ENCODE results near the gene VPS51. TPM values are rescaled to one million over a fixed set of nuclear protein-coding genes. Genes with fewer than 3 reads are reported as not detected.

VPS51 gene
- total and polyA plus RNA-seq, 2 of the 13 experiments (the other 11 are each of a cell fraction or from before 2014, with no cell fraction given): 76.3 to 90.6 TPM

DNA sequence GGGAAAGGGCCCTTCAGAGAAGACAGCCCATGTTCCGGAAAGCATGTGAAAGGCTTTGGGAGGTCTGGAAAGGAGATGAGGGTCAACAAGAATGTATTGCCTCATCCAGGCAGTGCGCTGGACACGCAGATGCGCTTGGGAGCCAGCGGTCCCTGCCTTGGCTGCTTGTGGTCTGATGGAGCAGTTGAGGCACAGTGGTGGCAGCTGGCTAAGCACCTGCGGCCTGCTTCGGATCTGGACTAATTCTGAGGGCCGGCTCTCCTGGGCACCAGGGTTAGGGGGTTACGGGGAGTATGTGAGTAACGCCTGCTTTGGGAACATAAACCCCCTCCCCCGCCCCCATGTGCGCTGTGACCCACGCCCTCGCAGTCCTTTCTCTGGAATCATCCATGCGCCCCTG is 11.1 kb downstream of the VPS51 start:
- H3K4me2 ChIP-seq (ENCODE audit: low read depth, low read length): no peak overlapping the region
- DNase-seq (ENCODE audit: low spot score) (no peak), FAIRE-seq (no peak), ATAC-seq (no peak)
- no peaks in the 10 kb centered on the region for H3K27me3 ChIP-seq (ENCODE audit: control insufficient read depth in 1 of 2, insufficient read depth in 2 of 2, low read length in 2 of 2)
- ChIA-PET POLR2A (no interaction called here), CTCF (ENCODE audit: low intra/inter-chr PET ratio, low total read pairs) (no interaction called here)
- WGBS (ENCODE audit: low lambda C conversion rate): 100% methylated on average over 6 of the region's 15 CpGs
- TF ChIP-seq MEIS1 (CRISPR knock-in tag; IDR thresholded peaks at IDR 0.05; ENCODE audit: borderline replicate concordance): no peak
- no peak for TF ChIP-seq ARNTL (CRISPR knock-in tag; IDR thresholded peaks at IDR 0.05)
- TF ChIP-seq ZBTB20 (CRISPR knock-in tag; IDR thresholded peaks at IDR 0.05; ENCODE audit: borderline replicate concordance, low read depth): no peak
- TF ChIP-seq ZNF350 (CRISPR knock-in tag; IDR thresholded peaks at IDR 0.05; ENCODE audit: borderline replicate concordance, low read depth): no peak
- no peak for TF ChIP-seq ZNF746 (CRISPR knock-in tag; IDR thresholded peaks at IDR 0.05)
- TF ChIP-seq KLF13 (CRISPR knock-in tag; IDR thresholded peaks at IDR 0.05): no peak
- no peak for TF ChIP-seq GABPB1 (CRISPR knock-in tag; IDR thresholded peaks at IDR 0.05)
- TF ChIP-seq TSC22D2 (CRISPR knock-in tag; IDR thresholded peaks at IDR 0.05; ENCODE audit: borderline replicate concordance): no peak
- TF ChIP-seq FOXO1 (CRISPR knock-in tag; IDR thresholded peaks at IDR 0.05): no peak
- TF ChIP-seq ZNF766 (CRISPR knock-in tag; IDR thresholded peaks at IDR 0.05; ENCODE audit: borderline replicate concordance): no peak
- no peak for TF ChIP-seq HOXD1 (CRISPR knock-in tag; IDR thresholded peaks at IDR 0.05)
- TF ChIP-seq ZNF788 (CRISPR knock-in tag; IDR thresholded peaks at IDR 0.05; ENCODE audit: borderline replicate concordance): no peak
- no peak for TF ChIP-seq ZNF879 (CRISPR knock-in tag; IDR thresholded peaks at IDR 0.05)
- TF ChIP-seq ZNF317 (CRISPR knock-in tag; IDR thresholded peaks at IDR 0.05): no peak
- intact Hi-C loops (cut with micrococcal nuclease; ENCODE audit: unreplicated experiment): no loop called here
- H3K9ac ChIP-seq (ENCODE audit: insufficient read depth, low read depth, low read length): no peak overlapping the region
- H3K4me1 ChIP-seq (ENCODE audit: insufficient read depth, low read length): peaks cover 12% of the 10 kb centered on the region
- in situ Hi-C loops (cut with HindIII; ENCODE audit: extremely low pct_ligation_motif_present, low pct_unique_long_range_greater_than_20kb): no loop called here
- H3K27ac ChIP-seq (ENCODE audit: extremely low read length, insufficient read depth, low read length): no peak overlapping the region
- no TSS peak for BruUV-seq (replicated peaks)
- no peak overlapping the region for H3K4me3 ChIP-seq (replicated peaks in 1 of 3; ENCODE audit: insufficient read depth in 1 of 3, low read depth in 2 of 3, low read length in 3 of 3)
- peaks cover 3% of the 10 kb centered on the region for H3K79me2 ChIP-seq (ENCODE audit: insufficient read depth, low read length)
- no peaks in the 10 kb centered on the region for H3K9me3 ChIP-seq (ENCODE audit: low read length)
- no peaks in the 10 kb centered on the region for H4K20me1 ChIP-seq (ENCODE audit: insufficient read depth, low read length)
- H2AFZ ChIP-seq (ENCODE audit: low read length): no peak overlapping the region
- H3K36me3 ChIP-seq (replicated peaks in 1 of 2; ENCODE audit: control insufficient read depth in 1 of 2, insufficient read depth in 2 of 2, low read length in 2 of 2): peaks cover 9 to 25% of the 10 kb centered on the region in 2 experiments; a peak in 4 of 5 replicates
